Activated CD4-positive, alpha-beta T cell treated with anti-CD3 and anti-CD28 coated beads, Interleukin-2, Interleukin-4, amounts not matched to agents 100 ng/mL and 50 ng/mL, durations not matched to agents 16 hours and 8 hours (primary cell): ENCODE measurements around the gene ADD1.

ENCODE experiments used
- DNase-seq: peaks from one replicate; pipeline ENCODE4 v3.0.0-alpha.2; 2020; ENCODE audit warnings: low spot score

ADD1 gene

GRCh38 chr4:2843263-2843940 is at the start of gene ADD1:
Gene ADD1, plus strand, starts transcription at chr4:2843844. Its CDS starts 32,072 bp downstream, at chr4:2875916.
- peak; percentile 94 for DNase-seq

- DNase-seq, result no peak
Measured at GRCh38 chr4:2794486-2795299, 49.0 kb upstream of the ADD1 start.

- no peak for DNase-seq
Measured at GRCh38 chr4:2795300-2795892, 48.2 kb upstream of the ADD1 start.

- DNase-seq, result no peak
Measured at GRCh38 chr4:2795893-2796848, 47.5 kb upstream of the ADD1 start.

GRCh38 chr4:2796849-2797544 is 46.6 kb upstream of the ADD1 start:
- no peak for DNase-seq

GRCh38 chr4:2797545-2798305 is 45.9 kb upstream of the ADD1 start:
- peak; percentile 56 for DNase-seq

- peak; percentile 49 for DNase-seq
Measured at GRCh38 chr4:2798399-2799223, 45.0 kb upstream of the ADD1 start.

- DNase-seq, result no peak
Measured at GRCh38 chr4:2799224-2799911, 44.3 kb upstream of the ADD1 start.

GRCh38 chr4:2799971-2800690 is 43.5 kb upstream of the ADD1 start:
- DNase-seq, result no peak

GRCh38 chr4:2800691-2801596 is 42.7 kb upstream of the ADD1 start:
- DNase-seq, result no peak

- DNase-seq, result no peak
Measured at GRCh38 chr4:2802618-2803531, 40.8 kb upstream of the ADD1 start.

- DNase-seq, result no peak
Measured at GRCh38 chr4:2803624-2804448, 39.8 kb upstream of the ADD1 start.

- no peak for DNase-seq
Measured at GRCh38 chr4:2804449-2804972, 39.1 kb upstream of the ADD1 start.

GRCh38 chr4:2804973-2805501 is 38.6 kb upstream of the ADD1 start:
- DNase-seq, result no peak
